HG02678 (cell line): ENCODE results near the gene OR1J2.

ENCODE experiments used
- ATAC-seq: cut with Tn5 transposase; IDR thresholded peaks from one replicate; pipeline ENCODE4 v1.9.1; 2021; ENCODE audit warnings: mild to moderate bottlenecking, moderate library complexity; ENCODE audit not compliant: unreplicated experiment

The OR1J2 gene

DNA sequence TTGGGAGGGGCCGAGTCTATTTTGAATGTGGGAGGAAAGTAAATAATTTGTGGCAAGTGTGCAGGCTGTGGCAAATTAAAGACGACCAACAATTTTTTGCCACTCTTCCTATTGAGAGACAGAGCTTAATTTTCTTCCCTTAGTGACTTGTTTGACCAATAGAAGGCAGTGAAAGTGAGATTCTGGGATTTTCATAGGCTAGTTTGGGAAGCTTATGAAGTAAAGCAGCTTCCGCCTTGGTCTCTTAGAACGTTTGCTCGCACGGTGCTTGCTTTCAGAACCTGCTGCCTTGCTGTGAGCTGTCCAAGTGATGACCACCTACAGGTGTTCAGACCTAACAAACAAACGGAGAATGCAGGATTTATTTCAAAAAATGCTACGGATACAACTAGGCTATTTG lies 35.6 kb downstream of the OR1J2 start:
- ATAC-seq, result no peak

DNA sequence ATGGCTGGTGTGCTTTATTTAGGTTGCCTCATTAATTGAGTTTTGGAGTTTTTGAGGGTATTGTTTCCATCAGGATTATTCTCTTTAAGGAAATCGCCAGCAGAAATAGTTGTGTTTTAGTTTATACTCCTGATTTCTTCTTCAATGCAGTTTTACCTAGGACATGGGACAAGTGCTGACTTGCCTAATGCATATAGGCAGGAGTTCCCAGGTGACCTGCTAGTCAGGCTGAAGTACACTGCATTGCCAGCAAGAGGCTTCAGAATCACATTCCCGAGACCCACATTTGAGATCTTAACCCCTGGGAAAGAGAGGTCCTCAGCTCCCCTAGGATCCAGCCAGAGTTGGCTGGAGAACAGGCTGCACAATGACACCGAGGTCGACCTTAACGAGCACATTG lies 40.8 kb downstream of the OR1J2 start:
- no peak for ATAC-seq

DNA sequence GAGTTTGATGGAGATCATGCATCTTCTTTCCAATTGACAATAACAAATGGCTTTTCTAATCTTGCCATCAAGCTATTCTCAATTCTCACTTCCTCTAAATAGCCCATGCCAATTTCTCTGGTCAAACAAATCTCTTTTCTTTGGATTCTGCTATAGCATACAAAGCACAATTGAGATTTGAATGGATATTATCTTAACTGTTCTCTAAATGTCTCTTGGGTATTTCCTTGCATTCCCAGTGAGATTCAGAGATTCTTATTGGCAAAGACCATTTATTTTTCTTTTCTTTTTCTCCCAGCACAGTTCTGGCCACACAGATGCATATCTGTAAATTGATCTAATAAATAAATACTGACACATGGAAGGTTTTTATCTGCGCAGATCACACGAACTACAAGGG lies 42.2 kb downstream of the OR1J2 start, which contains the start of gene OR1N2:
TSS of gene OR1N2 (plus strand) at position 301 of the 400 bp plus-strand sequence. CDS start 100 bp downstream, outside the sequence.
- ATAC-seq, result no peak
